ENCODE data around the gene SPARC.

GRCh38 chr5:151656311-151656710 lies 30.4 kb downstream of the SPARC start:
- TF ChIP-seq CTCF (IDR thresholded peaks at IDR 0.05), result no peak
- TF ChIP-seq POLR2A (IDR thresholded peaks at IDR 0.05), result no peak

Measured in uterus (tissue), 2 donors.